HepG2 (cell line): ENCODE measurements around the gene WNT1. TPM values are rescaled to one million over a fixed set of nuclear protein-coding genes. Genes with fewer than 3 reads are reported as not detected.

ENCODE experiments used
- ATAC-seq: fragments of 200-7000 bp; cut with Tn5 transposase; 3 replicates; pipeline ENCODE4 v1.9.1; 2020; ENCODE audit warnings: mild to moderate bottlenecking, moderate library complexity
- BruUV-seq: library from RNA; stranded (reverse); fragments of 400-500 nt; replicated peaks from 2 replicates; lab custom pipeline; 2021; lab: Mats Ljungman, UMichigan
- CTCF ChIA-PET: fragments of 300-600 bp; formaldehyde crosslinking; extraction: SDS; loops from one replicate; lab custom pipeline; 2021; ENCODE audit warnings: low total read pairs, inconsistent platforms, low intra/inter-chr PET ratio; lab: Yijun Ruan, JAX
- POLR2A ChIA-PET: fragments of 350-600 bp; sonication (Branson Sonifier 250); formaldehyde crosslinking; loops from one replicate; lab custom pipeline; 2020; ENCODE audit warnings: antibody characterized with exemption, inconsistent platforms; lab: Yijun Ruan, JAX
- DNase-seq: peaks from one replicate; pipeline ENCODE4 v3.0.0-alpha.2; 2015; ENCODE audit warnings: low spot score
- FAIRE-seq: peaks from 3 replicates; lab custom pipeline; 2011; peaks lifted over from hg19 to GRCh38; lab: Jason Lieb, UNC
- H2AFZ ChIP-seq: one replicate; pipeline ENCODE4 v1.6.1; 2011; ENCODE audit warnings: low read length, inconsistent platforms
- H3K27ac ChIP-seq: fragments of 300-600 bp; 3 replicates; pipeline ENCODE4 v1.8.0; 2011; ENCODE audit warnings: mixed run types, mild to moderate bottlenecking, mixed read lengths, low read length, inconsistent platforms; ENCODE audit not compliant: insufficient read depth; ENCODE audit errors: extremely low read length
- H3K27me3 ChIP-seq, 2 experiments: fragments of 200-600 bp in 1 of 2; 2 replicates in 1 of 2; 3 replicates in 1 of 2; pipeline versions ENCODE4 v1.6.0 to v1.8.0; 2011; ENCODE audit warnings: low read length in 2 of 2, mild to moderate bottlenecking in 2 of 2, moderate library complexity in 2 of 2, inconsistent platforms in 1 of 2; ENCODE audit not compliant: insufficient read depth in 2 of 2, control insufficient read depth in 1 of 2
- H3K36me3 ChIP-seq, 2 experiments: fragments of 200-600 bp in 1 of 2; replicated peaks in 1 of 2; 2 replicates in 1 of 2; 3 replicates in 1 of 2; pipeline versions ENCODE4 v1.5.1 to v1.8.0; 2011; ENCODE audit warnings: low read length in 2 of 2, inconsistent platforms in 1 of 2; ENCODE audit not compliant: insufficient read depth in 2 of 2, control insufficient read depth in 1 of 2
- H3K4me1 ChIP-seq: 2 replicates; pipeline ENCODE4 v1.5.1; 2012; ENCODE audit warnings: low read length, inconsistent platforms; ENCODE audit not compliant: insufficient read depth
- H3K4me2 ChIP-seq: 2 replicates; pipeline ENCODE4 v1.6.0; 2011; ENCODE audit warnings: low read depth, low read length, inconsistent platforms
- H3K4me3 ChIP-seq, 3 experiments: fragments of 200-600 bp in 1 of 3; sonication (generic), shearing (Covaris generic) in 1 of 3; replicated peaks in 1 of 3; 2 replicates each; pipeline ENCODE4 v1.5.1; 2011 to 2016; ENCODE audit warnings: low read length in 3 of 3, inconsistent platforms in 2 of 3, low read depth in 2 of 3, mild to moderate bottlenecking in 2 of 3, control low read depth in 1 of 3, mixed read lengths in 1 of 3; ENCODE audit not compliant: insufficient read depth in 1 of 3
- H3K79me2 ChIP-seq: one replicate; pipeline ENCODE4 v1.6.1; 2011; ENCODE audit warnings: low read length, inconsistent platforms; ENCODE audit not compliant: insufficient read depth
- H3K9ac ChIP-seq: 2 replicates; pipeline ENCODE4 v1.6.0; 2011; ENCODE audit warnings: mild to moderate bottlenecking, low read depth, low read length, inconsistent platforms; ENCODE audit not compliant: insufficient read depth
- H3K9me3 ChIP-seq: 2 replicates; pipeline ENCODE4 v1.5.1; 2012; ENCODE audit warnings: mild to moderate bottlenecking, low read length
- H4K20me1 ChIP-seq: 2 replicates; pipeline ENCODE4 v1.6.0; 2011; ENCODE audit warnings: inconsistent platforms, mild to moderate bottlenecking, low read length, moderate library complexity; ENCODE audit not compliant: insufficient read depth
- SATB2 ChIP-seq: sonication (generic); formaldehyde crosslinking; IDR thresholded peaks from 2 replicates; pipeline ENCODE4 v1.5.0; 2020; ENCODE audit warnings: missing genetic modification reagents
- ZNF878 ChIP-seq: sonication (generic); formaldehyde crosslinking; IDR thresholded peaks from 2 replicates; pipeline ENCODE4 v1.8.1; 2023; ENCODE audit warnings: mild to moderate bottlenecking, missing genetic modification reagents, moderate library complexity
- ZNF883 ChIP-seq: sonication (generic); formaldehyde crosslinking; IDR thresholded peaks from 2 replicates; pipeline ENCODE4 v1.5.1; 2020; ENCODE audit warnings: mild to moderate bottlenecking, missing genetic modification reagents; ENCODE audit errors: not compliant biosample characterization
- WGBS: methylation state at CpG from one replicate; pipeline ENCODE4 v1.1.6; 2017; ENCODE audit warnings: low lambda C conversion rate; 5-methylcytosine and 5-hydroxymethylcytosine counted together
- in situ Hi-C: cut with HindIII; loops from 2 replicates; pipeline ENCODE4 v1.10.0; 2017; ENCODE audit warnings: low pct_unique_long_range_greater_than_20kb; ENCODE audit not compliant: extremely low pct_ligation_motif_present
- intact Hi-C: fragments of 100-400 bp; cut with micrococcal nuclease; formaldehyde crosslinking; loops from one replicate; pipeline ENCODE4 v1.10.0; 2022; ENCODE audit not compliant: unreplicated experiment
- polyA plus RNA-seq, 8 experiments: library from polyadenylated mRNA; depleted of rRNA in 3 of 8; stranded (reverse) in 7 of 8; unstranded in 1 of 8; fragments of >200 nt; fragmentation: Illumina TruSeq in 4 of 8; extraction: Trizol in 4 of 8; gene quantifications; 2 replicates each; pipeline versions ENCODE4 v1.2.1 to v1.2.3, GENCODE V29; 2011 to 2016; ENCODE audit warnings: low read depth in 4 of 8, missing spikeins in 1 of 8, mixed read lengths in 1 of 8; ENCODE audit not compliant: insufficient read depth in 1 of 8
- total RNA-seq, 5 experiments: library from RNA; depleted of rRNA; stranded (reverse); fragments of >200 nt; fragmentation: Illumina TruSeq; extraction: Trizol; gene quantifications; 2 replicates each; pipeline ENCODE4 v1.2.3, GENCODE V29; 2016; ENCODE audit warnings: low read depth in 1 of 5
- TF ChIP-seq, protein P1 (sequence below): IDR thresholded peaks from 2 replicates; pipeline ENCODE4 v1.4.0; 2020; ENCODE audit warnings: mild to moderate bottlenecking, missing genetic modification reagents
- TF ChIP-seq, protein P2 (sequence below): sonication (generic); formaldehyde crosslinking; IDR thresholded peaks from 2 replicates; pipeline ENCODE4 v1.4.0; 2020; ENCODE audit warnings: missing genetic modification reagents

The WNT1 gene
- total and polyA plus RNA-seq, 2 of the 13 experiments (the other 11 are each of a cell fraction or from before 2014, with no cell fraction given) = not detected

DNA sequence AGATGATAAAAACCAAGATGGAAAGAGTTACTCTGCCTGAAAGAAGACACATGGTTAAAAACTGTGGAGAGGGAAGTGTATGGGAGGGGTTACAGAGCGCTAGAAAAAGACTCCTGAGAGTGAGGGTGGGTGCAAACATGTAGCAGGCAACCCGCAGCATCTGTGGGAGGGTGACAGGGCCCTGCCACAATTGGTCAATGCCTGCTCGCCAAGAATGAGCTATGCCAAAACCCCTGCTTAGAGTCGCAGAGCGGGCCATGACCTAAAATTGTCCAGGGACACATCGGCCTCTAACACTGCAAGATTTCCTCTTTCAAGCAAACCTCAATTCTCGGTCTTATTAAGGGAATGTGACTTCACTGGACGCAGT, 39.8 kb downstream of the WNT1 start:
- POLR2A ChIA-PET = interaction anchor here (0.8 to 1.6 kb wide), 10 partner anchors 14 to 152 kb away, joined by 3 to 9 read pairs (median 4); partner anchors contain the start of genes DDN, RHEBL1, RND1 and TUBA1B
- FAIRE-seq (peak; percentile 43), DNase-seq (no peak)
- peak overlapping the region; percentile 90 for H3K4me2 ChIP-seq
- H3K27me3 ChIP-seq = no peaks in the 10 kb centered on the region
- peaks cover 6% of the 10 kb centered on the region for H3K79me2 ChIP-seq
- H3K4me1 ChIP-seq = peaks cover 26% of the 10 kb centered on the region
- H3K4me3 ChIP-seq = peak overlapping the region; percentile 74 to 93 (median 85)
- H3K9ac ChIP-seq = peak overlapping the region; percentile 86
- BruUV-seq = no TSS peak
- H4K20me1 ChIP-seq = no peaks in the 10 kb centered on the region
- 5% methylated on average over 8 of the region's 8 CpGs for WGBS
- no peak for TF ChIP-seq SATB2 (CRISPR knock-in tag)
- no peak for TF ChIP-seq ZNF883 (CRISPR knock-in tag)
- TF ChIP-seq, protein P1, sequence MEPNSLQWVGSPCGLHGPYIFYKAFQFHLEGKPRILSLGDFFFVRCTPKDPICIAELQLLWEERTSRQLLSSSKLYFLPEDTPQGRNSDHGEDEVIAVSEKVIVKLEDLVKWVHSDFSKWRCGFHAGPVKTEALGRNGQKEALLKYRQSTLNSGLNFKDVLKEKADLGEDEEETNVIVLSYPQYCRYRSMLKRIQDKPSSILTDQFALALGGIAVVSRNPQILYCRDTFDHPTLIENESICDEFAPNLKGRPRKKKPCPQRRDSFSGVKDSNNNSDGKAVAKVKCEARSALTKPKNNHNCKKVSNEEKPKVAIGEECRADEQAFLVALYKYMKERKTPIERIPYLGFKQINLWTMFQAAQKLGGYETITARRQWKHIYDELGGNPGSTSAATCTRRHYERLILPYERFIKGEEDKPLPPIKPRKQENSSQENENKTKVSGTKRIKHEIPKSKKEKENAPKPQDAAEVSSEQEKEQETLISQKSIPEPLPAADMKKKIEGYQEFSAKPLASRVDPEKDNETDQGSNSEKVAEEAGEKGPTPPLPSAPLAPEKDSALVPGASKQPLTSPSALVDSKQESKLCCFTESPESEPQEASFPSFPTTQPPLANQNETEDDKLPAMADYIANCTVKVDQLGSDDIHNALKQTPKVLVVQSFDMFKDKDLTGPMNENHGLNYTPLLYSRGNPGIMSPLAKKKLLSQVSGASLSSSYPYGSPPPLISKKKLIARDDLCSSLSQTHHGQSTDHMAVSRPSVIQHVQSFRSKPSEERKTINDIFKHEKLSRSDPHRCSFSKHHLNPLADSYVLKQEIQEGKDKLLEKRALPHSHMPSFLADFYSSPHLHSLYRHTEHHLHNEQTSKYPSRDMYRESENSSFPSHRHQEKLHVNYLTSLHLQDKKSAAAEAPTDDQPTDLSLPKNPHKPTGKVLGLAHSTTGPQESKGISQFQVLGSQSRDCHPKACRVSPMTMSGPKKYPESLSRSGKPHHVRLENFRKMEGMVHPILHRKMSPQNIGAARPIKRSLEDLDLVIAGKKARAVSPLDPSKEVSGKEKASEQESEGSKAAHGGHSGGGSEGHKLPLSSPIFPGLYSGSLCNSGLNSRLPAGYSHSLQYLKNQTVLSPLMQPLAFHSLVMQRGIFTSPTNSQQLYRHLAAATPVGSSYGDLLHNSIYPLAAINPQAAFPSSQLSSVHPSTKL (CRISPR knock-in tag) = no peak
- TF ChIP-seq, protein P2, sequence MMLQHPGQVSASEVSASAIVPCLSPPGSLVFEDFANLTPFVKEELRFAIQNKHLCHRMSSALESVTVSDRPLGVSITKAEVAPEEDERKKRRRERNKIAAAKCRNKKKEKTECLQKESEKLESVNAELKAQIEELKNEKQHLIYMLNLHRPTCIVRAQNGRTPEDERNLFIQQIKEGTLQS (CRISPR knock-in tag) = 0 out of 2 replicates have a peak, but pooled peaks have one; percentile 14
- TF ChIP-seq ZNF878 (CRISPR knock-in tag) = 0 out of 2 replicates have a peak, but pooled peaks have one; percentile 10
- TF ChIP-seq, all 625 proteins: peak for 2
- Histone ChIP-seq H3K9me3 (no peaks in the 10 kb centered on the region), H3K27ac (peak overlapping the region; percentile 86), H2AFZ (no peak overlapping the region), H3K36me3 (peaks cover 9 to 11% of the 10 kb centered on the region in 2 experiments; a peak in 4 of 5 replicates)
- intact Hi-C loops (loop anchor here (1.0 to 5.0 kb wide), 2 partner anchors 22 to 114 kb away; partner anchors contain the start of gene TUBA1B), in situ Hi-C loops (no loop called here)
- CTCF ChIA-PET = interaction anchor here (3.4 kb wide), 1 partner anchor 21 kb away, joined by 15 read pairs; no protein-coding TSS in a partner anchor
- peak; percentile 39 for ATAC-seq
